ENCODE results near the gene TMCO4.

DNA sequence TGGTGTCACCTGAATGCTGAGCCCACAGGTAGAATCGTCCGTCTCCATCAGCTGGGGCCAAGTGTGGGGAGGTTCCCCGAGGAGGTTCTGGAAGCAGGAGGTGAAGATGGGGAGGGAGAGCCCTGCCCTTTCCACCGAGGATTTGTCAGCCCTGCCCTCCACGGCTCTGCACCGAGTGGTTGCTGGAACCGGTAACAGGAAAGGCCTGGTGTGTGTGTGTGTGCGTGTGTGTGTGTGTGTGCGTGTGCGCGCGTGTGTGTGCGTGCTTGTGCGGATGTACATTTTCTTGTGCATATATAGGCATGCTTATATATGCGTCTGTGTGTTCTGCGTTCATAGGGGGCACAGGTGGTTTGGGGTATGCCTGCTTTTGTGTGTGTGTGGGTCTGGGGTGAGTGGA, 152.1 kb downstream of the TMCO4 start:
- TF ChIP-seq CREB1 (IDR thresholded peaks at IDR 0.05; ENCODE audit: low read depth) (no peak), ZBTB7A (IDR thresholded peaks at IDR 0.05; ENCODE audit: low read depth) (no peak), EP300 (IDR thresholded peaks at IDR 0.05; ENCODE audit: borderline replicate concordance) (no peak), REST (IDR thresholded peaks at IDR 0.05; ENCODE audit: low read depth) (no peak), TCF12 (IDR thresholded peaks at IDR 0.05; ENCODE audit: low read depth) (no peak), MAX (IDR thresholded peaks at IDR 0.05) (no peak), RAD21 (IDR thresholded peaks at IDR 0.05; ENCODE audit: low read depth) (no peak), TAF1 (IDR thresholded peaks at IDR 0.05; ENCODE audit: low read depth) (no peak), FOXM1 (IDR thresholded peaks at IDR 0.05; ENCODE audit: borderline replicate concordance, low read depth) (no peak)
